SK-N-SH (cell line): ENCODE results near the gene SPINT3. TPM values are rescaled to one million over a fixed set of nuclear protein-coding genes. Genes with fewer than 3 reads are reported as not detected.

Experiments used
- CTCF ChIA-PET: fragments of 300-600, 350-600 bp; formaldehyde crosslinking; extraction: SDS; loops from one replicate; lab custom pipeline; 2021; lab: Yijun Ruan, JAX
- POLR2A ChIA-PET: fragments of 350-600 bp; sonication (Branson Sonifier 250); formaldehyde crosslinking; extraction: SDS; loops from one replicate; lab custom pipeline; 2020; ENCODE audit warnings: antibody characterized with exemption, inconsistent platforms; lab: Yijun Ruan, JAX
- DNase-seq: peaks from one replicate; pipeline ENCODE4 v3.0.0; 2012
- H2AFZ ChIP-seq: fragments of 200-600 bp; sonication (generic); 2 replicates; pipeline ENCODE4 v1.8.1; 2016; ENCODE audit warnings: antibody characterized with exemption, mild to moderate bottlenecking, low read depth
- H3F3A ChIP-seq: fragments of 200-600 bp; sonication (generic); replicated peaks from 2 replicates; pipeline ENCODE3; 2016; ENCODE audit warnings: antibody characterized with exemption, mild to moderate bottlenecking; ENCODE audit not compliant: insufficient read depth
- H3K27ac ChIP-seq, 2 experiments: fragments of 200-500 bp in 1 of 2; fragments of 200-600 bp in 1 of 2; sonication (Bioruptor generic) in 1 of 2; sonication (generic), shearing (Covaris generic) in 1 of 2; 2 replicates each; pipeline versions ENCODE4 v1.5.1 to v1.6.1; 2014 to 2016; ENCODE audit warnings: low read depth in 2 of 2, inconsistent platforms in 1 of 2, low read length in 1 of 2, mild to moderate bottlenecking in 1 of 2, mixed read lengths in 1 of 2
- H3K27me3 ChIP-seq: fragments of 200-600 bp; sonication (generic), shearing (Covaris generic); 2 replicates; pipeline ENCODE4 v1.6.1; 2016; ENCODE audit warnings: mixed run types; ENCODE audit not compliant: insufficient read depth
- H3K36me3 ChIP-seq, 2 experiments: fragments of 200-500 bp in 1 of 2; fragments of 200-600 bp in 1 of 2; sonication (Bioruptor generic) in 1 of 2; sonication (generic) in 1 of 2; replicated peaks in 1 of 2; 2 replicates each; pipeline versions ENCODE3 to v1.5.1; 2014 to 2016; ENCODE audit warnings: low read length in 1 of 2, mild to moderate bottlenecking in 1 of 2; ENCODE audit not compliant: insufficient read depth in 2 of 2, control insufficient read depth in 1 of 2
- H3K4me1 ChIP-seq, 2 experiments: fragments of 200-500 bp in 1 of 2; fragments of 200-600 bp in 1 of 2; sonication (Bioruptor generic) in 1 of 2; sonication (generic), shearing (Covaris generic) in 1 of 2; 2 replicates each; pipeline versions ENCODE4 v1.5.1 to v1.6.1; 2014 to 2016; ENCODE audit warnings: low read depth in 1 of 2, low read length in 1 of 2, mixed run types in 1 of 2; ENCODE audit not compliant: insufficient read depth in 2 of 2, control insufficient read depth in 1 of 2
- H3K4me2 ChIP-seq: fragments of 200-600 bp; sonication (generic), shearing (Covaris generic); 2 replicates; pipeline ENCODE4 v1.6.1; 2017; ENCODE audit warnings: mixed run types
- H3K4me3 ChIP-seq, 2 experiments: fragments of 200-500 bp in 1 of 2; fragments of 200-600 bp in 1 of 2; sonication (Bioruptor generic) in 1 of 2; sonication (generic), shearing (Covaris generic) in 1 of 2; 2 replicates each; pipeline versions ENCODE4 v1.5.1 to v1.8.1; 2014 to 2016; ENCODE audit warnings: low read depth in 2 of 2, inconsistent platforms in 1 of 2, low read length in 1 of 2, mild to moderate bottlenecking in 1 of 2, mixed read lengths in 1 of 2, moderate library complexity in 1 of 2
- H3K79me2 ChIP-seq: fragments of 200-600 bp; sonication (generic); 2 replicates; pipeline ENCODE4 v1.8.1; 2017; ENCODE audit warnings: mild to moderate bottlenecking; ENCODE audit not compliant: insufficient read depth
- H3K9ac ChIP-seq: fragments of 200-600 bp; sonication (generic); 2 replicates; pipeline ENCODE4 v1.6.1; 2017; ENCODE audit warnings: mixed run types
- H3K9me2 ChIP-seq: fragments of 200-600 bp; sonication (generic); 2 replicates; pipeline ENCODE4 v1.6.1; 2017; ENCODE audit warnings: mixed run types
- H3K9me3 ChIP-seq: fragments of 200-600 bp; sonication (generic); 2 replicates; pipeline ENCODE4 v1.6.1; 2017; ENCODE audit warnings: mixed run types, mild to moderate bottlenecking, moderate library complexity
- H4K20me1 ChIP-seq: fragments of 200-600 bp; sonication (generic); 2 replicates; pipeline ENCODE4 v1.6.1; 2017; ENCODE audit warnings: mild to moderate bottlenecking, mixed run types; ENCODE audit not compliant: insufficient read depth
- EP300 ChIP-seq, 2 experiments: IDR thresholded peaks; 2 replicates each; pipeline versions ENCODE4 v1.4.0 to v1.6.1; 2012; ENCODE audit warnings: borderline replicate concordance in 1 of 2, low read depth in 1 of 2, low read length in 1 of 2
- FOSL2 ChIP-seq: IDR thresholded peaks from 2 replicates; pipeline ENCODE4 v1.4.0; 2012; ENCODE audit warnings: low read depth, mild to moderate bottlenecking, moderate library complexity, borderline replicate concordance
- FOXJ3 ChIP-seq: sonication (generic); formaldehyde crosslinking; IDR thresholded peaks from 2 replicates; pipeline ENCODE4 v1.5.1; 2020; ENCODE audit warnings: mild to moderate bottlenecking, missing genetic modification reagents
- FOXM1 ChIP-seq: IDR thresholded peaks from 2 replicates; pipeline ENCODE4 v1.4.0; 2012; ENCODE audit warnings: low read depth, mild to moderate bottlenecking
- JUND ChIP-seq: IDR thresholded peaks from 2 replicates; pipeline ENCODE4 v1.4.0; 2012
- NRF1 ChIP-seq: IDR thresholded peaks from 2 replicates; pipeline ENCODE4 v1.6.1; 2012; ENCODE audit warnings: low read depth, mild to moderate bottlenecking, low read length
- POLR2AphosphoS5 ChIP-seq: IDR thresholded peaks from 2 replicates; pipeline ENCODE4 v1.6.1; 2012; ENCODE audit warnings: low read depth, low read length
- RAD21 ChIP-seq: IDR thresholded peaks from 2 replicates; pipeline ENCODE4 v1.6.1; 2012; ENCODE audit warnings: mild to moderate bottlenecking, low read length
- RCOR1 ChIP-seq: fragments of 150-350 bp; IDR thresholded peaks from 2 replicates; pipeline ENCODE4 v1.6.1; 2017; ENCODE audit warnings: antibody characterized with exemption, low read length
- TEAD4 ChIP-seq: IDR thresholded peaks from 2 replicates; pipeline ENCODE4 v1.4.0; 2012; ENCODE audit warnings: mild to moderate bottlenecking, borderline replicate concordance; ENCODE audit not compliant: insufficient read depth
- WGBS: methylation state at CpG from one replicate; pipeline ENCODE4 v1.1.6; 2017; ENCODE audit warnings: low lambda C conversion rate; 5-methylcytosine and 5-hydroxymethylcytosine counted together
- polyA plus RNA-seq, 3 experiments: library from polyadenylated mRNA; depleted of rRNA; stranded (reverse); fragments of >200 nt; gene quantifications; 2 replicates each; pipeline ENCODE4 v1.2.3, GENCODE V29; 2012
- TF ChIP-seq, protein P1 (sequence below): IDR thresholded peaks from 2 replicates; pipeline ENCODE4 v1.4.0; 2012; ENCODE audit warnings: low read depth, borderline replicate concordance
- TF ChIP-seq, protein P2 (sequence below): IDR thresholded peaks from 2 replicates; pipeline ENCODE4 v1.6.1; 2012; ENCODE audit warnings: mild to moderate bottlenecking, low read depth, low read length, moderate library complexity
- TF ChIP-seq, protein P3 (sequence below): IDR thresholded peaks from 2 replicates; pipeline ENCODE4 v1.4.0; 2012; ENCODE audit warnings: low read depth, borderline replicate concordance
- TF ChIP-seq, protein P4 (sequence below): fragments of 150-350 bp; IDR thresholded peaks from 2 replicates; pipeline ENCODE4 v1.6.1; 2017; ENCODE audit warnings: antibody characterized with exemption, low read length, low read depth, borderline replicate concordance

Gene SPINT3
- polyA plus RNA-seq, 1 of the 3 experiments (the other 2 are of a cell fraction) = not detected

DNA sequence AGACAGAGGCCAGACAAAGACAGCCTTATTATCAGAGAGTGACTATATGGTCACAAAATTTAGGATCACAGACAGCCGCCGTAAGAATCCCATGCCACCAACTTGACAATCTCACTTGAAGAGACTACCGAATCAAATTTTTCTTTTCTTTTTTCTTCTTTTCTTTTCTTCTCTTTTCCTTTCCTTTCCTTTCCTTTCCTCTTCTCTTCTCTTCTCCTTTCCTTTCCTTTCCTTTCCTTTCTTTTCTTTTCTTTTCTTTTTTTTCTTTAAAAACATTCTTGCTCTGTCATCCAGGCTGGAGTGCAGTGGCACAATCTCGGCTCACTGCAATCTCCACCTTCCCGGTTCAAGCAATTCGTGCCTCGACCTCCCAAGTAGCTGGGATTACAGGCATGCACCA lies 33.0 kb upstream of the SPINT3 start:
- Histone ChIP-seq H3K4me2 (no peak overlapping the region), H3K27me3 (peaks cover 23% of the 10 kb centered on the region; the same call in 1 of the 2 replicates), H3K9me2 (no peaks in the 10 kb centered on the region), H3K9ac (no peak overlapping the region), H3F3A (no peaks in the 10 kb centered on the region), H3K4me3 (no peak overlapping the region), H3K79me2 (no peaks in the 10 kb centered on the region), H3K36me3 (no peaks in the 10 kb centered on the region), H3K4me1 (no peaks in the 10 kb centered on the region), H2AFZ (no peak overlapping the region), H3K9me3 (no peaks in the 10 kb centered on the region), H3K27ac (no peak overlapping the region), H4K20me1 (no peaks in the 10 kb centered on the region)
- POLR2A ChIA-PET = no interaction called here
- 21% methylated on average over 7 of the region's 7 CpGs for WGBS
- CTCF ChIA-PET = no interaction called here
- no peak for DNase-seq
- TF ChIP-seq, protein P1, sequence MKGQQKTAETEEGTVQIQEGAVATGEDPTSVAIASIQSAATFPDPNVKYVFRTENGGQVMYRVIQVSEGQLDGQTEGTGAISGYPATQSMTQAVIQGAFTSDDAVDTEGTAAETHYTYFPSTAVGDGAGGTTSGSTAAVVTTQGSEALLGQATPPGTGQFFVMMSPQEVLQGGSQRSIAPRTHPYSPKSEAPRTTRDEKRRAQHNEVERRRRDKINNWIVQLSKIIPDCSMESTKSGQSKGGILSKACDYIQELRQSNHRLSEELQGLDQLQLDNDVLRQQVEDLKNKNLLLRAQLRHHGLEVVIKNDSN = no peak

DNA sequence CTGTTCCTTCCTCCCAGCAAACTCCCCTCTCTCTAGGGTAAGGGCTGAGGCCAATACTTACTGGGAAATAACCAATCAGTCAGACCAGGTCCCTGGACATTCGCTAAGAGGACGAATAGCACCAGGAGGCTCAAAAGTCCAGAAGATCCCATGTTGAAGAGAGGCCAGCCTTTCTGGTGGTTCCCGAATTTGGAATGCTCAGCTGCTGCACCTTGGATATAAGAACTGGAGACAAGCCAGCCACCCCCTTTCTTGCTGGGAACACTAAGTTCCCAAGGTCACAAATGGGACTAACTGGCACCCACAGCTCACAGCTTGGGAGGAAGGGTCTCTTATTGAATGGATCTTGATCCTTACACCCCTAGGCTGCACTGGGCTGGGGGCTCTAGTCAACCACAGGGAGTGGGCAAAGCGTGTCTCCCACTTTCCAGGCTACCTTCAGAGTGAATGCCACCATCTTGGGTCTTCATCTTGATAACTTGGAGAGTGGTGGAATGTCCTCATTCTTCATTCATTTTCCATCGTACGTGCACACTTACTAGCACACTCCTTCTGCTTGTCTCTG lies 31.9 kb upstream of the SPINT3 start, which contains the start of gene EPPIN:
EPPIN (minus strand) TSS at position 196 of the 565 bp plus-strand sequence; CDS start at position 152, 44 bp downstream.
- peaks cover 23% of the 10 kb centered on the region; the same call in 1 of the 2 replicates for H3K27me3 ChIP-seq
- no peaks in the 10 kb centered on the region for H3K36me3 ChIP-seq
- TF ChIP-seq NRF1 (no peak), RAD21 (no peak), TEAD4 (no peak), POLR2AphosphoS5 (no peak), FOXM1 (no peak), FOSL2 (no peak), FOXJ3 (CRISPR knock-in tag) (no peak), RCOR1 (no peak), EP300 (IDR thresholded peaks at IDR 0.05; ENCODE audit: borderline replicate concordance in 1 of 2, low read depth in 1 of 2, low read length in 1 of 2) (no peak), JUND (no peak)
- TF ChIP-seq, protein P2, sequence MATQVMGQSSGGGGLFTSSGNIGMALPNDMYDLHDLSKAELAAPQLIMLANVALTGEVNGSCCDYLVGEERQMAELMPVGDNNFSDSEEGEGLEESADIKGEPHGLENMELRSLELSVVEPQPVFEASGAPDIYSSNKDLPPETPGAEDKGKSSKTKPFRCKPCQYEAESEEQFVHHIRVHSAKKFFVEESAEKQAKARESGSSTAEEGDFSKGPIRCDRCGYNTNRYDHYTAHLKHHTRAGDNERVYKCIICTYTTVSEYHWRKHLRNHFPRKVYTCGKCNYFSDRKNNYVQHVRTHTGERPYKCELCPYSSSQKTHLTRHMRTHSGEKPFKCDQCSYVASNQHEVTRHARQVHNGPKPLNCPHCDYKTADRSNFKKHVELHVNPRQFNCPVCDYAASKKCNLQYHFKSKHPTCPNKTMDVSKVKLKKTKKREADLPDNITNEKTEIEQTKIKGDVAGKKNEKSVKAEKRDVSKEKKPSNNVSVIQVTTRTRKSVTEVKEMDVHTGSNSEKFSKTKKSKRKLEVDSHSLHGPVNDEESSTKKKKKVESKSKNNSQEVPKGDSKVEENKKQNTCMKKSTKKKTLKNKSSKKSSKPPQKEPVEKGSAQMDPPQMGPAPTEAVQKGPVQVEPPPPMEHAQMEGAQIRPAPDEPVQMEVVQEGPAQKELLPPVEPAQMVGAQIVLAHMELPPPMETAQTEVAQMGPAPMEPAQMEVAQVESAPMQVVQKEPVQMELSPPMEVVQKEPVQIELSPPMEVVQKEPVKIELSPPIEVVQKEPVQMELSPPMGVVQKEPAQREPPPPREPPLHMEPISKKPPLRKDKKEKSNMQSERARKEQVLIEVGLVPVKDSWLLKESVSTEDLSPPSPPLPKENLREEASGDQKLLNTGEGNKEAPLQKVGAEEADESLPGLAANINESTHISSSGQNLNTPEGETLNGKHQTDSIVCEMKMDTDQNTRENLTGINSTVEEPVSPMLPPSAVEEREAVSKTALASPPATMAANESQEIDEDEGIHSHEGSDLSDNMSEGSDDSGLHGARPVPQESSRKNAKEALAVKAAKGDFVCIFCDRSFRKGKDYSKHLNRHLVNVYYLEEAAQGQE = no peak
- TF ChIP-seq, protein P3, sequence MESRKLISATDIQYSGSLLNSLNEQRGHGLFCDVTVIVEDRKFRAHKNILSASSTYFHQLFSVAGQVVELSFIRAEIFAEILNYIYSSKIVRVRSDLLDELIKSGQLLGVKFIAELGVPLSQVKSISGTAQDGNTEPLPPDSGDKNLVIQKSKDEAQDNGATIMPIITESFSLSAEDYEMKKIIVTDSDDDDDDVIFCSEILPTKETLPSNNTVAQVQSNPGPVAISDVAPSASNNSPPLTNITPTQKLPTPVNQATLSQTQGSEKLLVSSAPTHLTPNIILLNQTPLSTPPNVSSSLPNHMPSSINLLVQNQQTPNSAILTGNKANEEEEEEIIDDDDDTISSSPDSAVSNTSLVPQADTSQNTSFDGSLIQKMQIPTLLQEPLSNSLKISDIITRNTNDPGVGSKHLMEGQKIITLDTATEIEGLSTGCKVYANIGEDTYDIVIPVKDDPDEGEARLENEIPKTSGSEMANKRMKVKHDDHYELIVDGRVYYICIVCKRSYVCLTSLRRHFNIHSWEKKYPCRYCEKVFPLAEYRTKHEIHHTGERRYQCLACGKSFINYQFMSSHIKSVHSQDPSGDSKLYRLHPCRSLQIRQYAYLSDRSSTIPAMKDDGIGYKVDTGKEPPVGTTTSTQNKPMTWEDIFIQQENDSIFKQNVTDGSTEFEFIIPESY = no peak
- TF ChIP-seq, protein P4, sequence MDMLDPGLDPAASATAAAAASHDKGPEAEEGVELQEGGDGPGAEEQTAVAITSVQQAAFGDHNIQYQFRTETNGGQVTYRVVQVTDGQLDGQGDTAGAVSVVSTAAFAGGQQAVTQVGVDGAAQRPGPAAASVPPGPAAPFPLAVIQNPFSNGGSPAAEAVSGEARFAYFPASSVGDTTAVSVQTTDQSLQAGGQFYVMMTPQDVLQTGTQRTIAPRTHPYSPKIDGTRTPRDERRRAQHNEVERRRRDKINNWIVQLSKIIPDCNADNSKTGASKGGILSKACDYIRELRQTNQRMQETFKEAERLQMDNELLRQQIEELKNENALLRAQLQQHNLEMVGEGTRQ = no peak
- TF ChIP-seq, protein P1 = no peak
- ChIA-PET POLR2A (no interaction called here), CTCF (no interaction called here)
- no peaks in the 10 kb centered on the region for H3K9me3 ChIP-seq
- DNase-seq = no peak
- H3K27ac ChIP-seq = no peak within 1 kb of the TSS
- H3K9me2 ChIP-seq = no peaks in the 10 kb centered on the region
- H3K9ac ChIP-seq = no peak within 1 kb of the TSS
- H4K20me1 ChIP-seq = no peaks in the 10 kb centered on the region
- H3K4me3 ChIP-seq = no peak within 1 kb of the TSS
- WGBS = 4% methylated on average over 6 of the region's 6 CpGs
- H3F3A ChIP-seq = no peaks in the 10 kb centered on the region
- H3K79me2 ChIP-seq = no peaks in the 10 kb centered on the region
- no peaks in the 10 kb centered on the region for H3K4me1 ChIP-seq
- H3K4me2 ChIP-seq = no peak within 1 kb of the TSS
- H2AFZ ChIP-seq = no peak within 1 kb of the TSS
